HEK293 (cell line): ENCODE data around the gene CRBN.

Source experiments
- CTCF ChIA-PET: fragments of 350-600 bp; formaldehyde crosslinking; extraction: SDS; loops from one replicate; lab custom pipeline; 2021; ENCODE audit warnings: antibody characterized with exemption; lab: Yijun Ruan, JAX
- POLR2A ChIA-PET: fragments of 300-600 bp; formaldehyde crosslinking; extraction: SDS; loops from one replicate; lab custom pipeline; 2020; ENCODE audit warnings: antibody characterized with exemption, inconsistent platforms; lab: Yijun Ruan, JAX
- H3K27ac ChIP-seq: fragments of 200-500 bp; sonication (Bioruptor generic); 2 replicates; pipeline ENCODE4 v1.5.1; 2014; ENCODE audit warnings: low read depth, low read length, control low read depth, inconsistent platforms; ENCODE audit errors: extremely low read depth
- H3K36me3 ChIP-seq, 2 experiments: fragments of 200-500 bp in 1 of 2; sonication (Bioruptor generic) in 1 of 2; 1 replicate in 1 of 2; 2 replicates in 1 of 2; pipeline ENCODE4 v1.5.1; 2014 to 2017; ENCODE audit warnings: inconsistent platforms in 2 of 2, low read length in 2 of 2; ENCODE audit not compliant: control insufficient read depth in 2 of 2, insufficient read depth in 1 of 2
- H3K4me1 ChIP-seq: fragments of 200-500 bp; sonication (Bioruptor generic); 2 replicates; pipeline ENCODE4 v1.5.1; 2014; ENCODE audit warnings: mild to moderate bottlenecking, low read length, inconsistent platforms; ENCODE audit not compliant: control insufficient read depth, insufficient read depth
- H3K4me3 ChIP-seq: 2 replicates; pipeline ENCODE4 v1.5.1; 2011; ENCODE audit warnings: low read depth, mild to moderate bottlenecking, control low read depth, low read length, moderate library complexity
- H3K9me3 ChIP-seq: fragments of 200-500 bp; sonication (Bioruptor generic); 2 replicates; pipeline ENCODE4 v1.5.1; 2014; ENCODE audit warnings: low read depth, low read length, inconsistent platforms; ENCODE audit not compliant: control insufficient read depth, insufficient read depth
- HOXD13 ChIP-seq: sonication (generic); formaldehyde crosslinking; IDR thresholded peaks from 2 replicates; pipeline ENCODE4 v1.8.0; 2022; ENCODE audit warnings: missing genetic modification reagents, borderline replicate concordance
- IKZF3 ChIP-seq: fragments of 450-650 bp; IDR thresholded peaks from 2 replicates; pipeline ENCODE4 v1.5.0; 2018; ENCODE audit warnings: missing biosample characterization, mild to moderate bottlenecking, missing genetic modification characterization, moderate library complexity
- KLF8 ChIP-seq: fragments of 450-650 bp; formaldehyde crosslinking; IDR thresholded peaks from 2 replicates; pipeline ENCODE4 v1.5.1; 2016; ENCODE audit warnings: missing biosample characterization, missing genetic modification characterization
- MEIS1 ChIP-seq: sonication (generic); formaldehyde crosslinking; IDR thresholded peaks from 2 replicates; pipeline ENCODE4 v1.8.1; 2022; ENCODE audit warnings: missing genetic modification reagents, mild to moderate bottlenecking, borderline replicate concordance
- RBAK ChIP-seq: fragments of 450-650 bp; formaldehyde crosslinking; IDR thresholded peaks from 2 replicates; pipeline ENCODE4 v1.5.1; 2016; ENCODE audit warnings: missing biosample characterization, missing genetic modification characterization
- SETDB1 ChIP-seq: IDR thresholded peaks from one replicate; pipeline ENCODE4 v1.6.1; 2017; ENCODE audit warnings: mild to moderate bottlenecking, low read length, moderate library complexity, mixed read lengths; ENCODE audit not compliant: insufficient read length
- ZBTB20 ChIP-seq: fragments of 450-650 bp; formaldehyde crosslinking; IDR thresholded peaks from 2 replicates; pipeline ENCODE4 v1.5.1; 2016; ENCODE audit warnings: missing biosample characterization, missing genetic modification characterization
- ZFP41 ChIP-seq: fragments of 450-650 bp; formaldehyde crosslinking; IDR thresholded peaks from 2 replicates; pipeline ENCODE4 v1.5.1; 2016; ENCODE audit warnings: missing biosample characterization, missing genetic modification characterization, borderline replicate concordance
- ZFP69B ChIP-seq: fragments of 450-650 bp; formaldehyde crosslinking; IDR thresholded peaks from 2 replicates; pipeline ENCODE4 v1.5.1; 2016; ENCODE audit warnings: missing biosample characterization, missing genetic modification characterization
- ZNF202 ChIP-seq: fragments of 450-650 bp; formaldehyde crosslinking; IDR thresholded peaks from 2 replicates; pipeline ENCODE4 v1.5.1; 2016; ENCODE audit warnings: missing biosample characterization, missing genetic modification characterization, borderline replicate concordance
- ZNF239 ChIP-seq: fragments of 450-650 bp; formaldehyde crosslinking; IDR thresholded peaks from 2 replicates; pipeline ENCODE4 v1.5.1; 2016; ENCODE audit warnings: missing biosample characterization, missing genetic modification characterization
- ZNF280C ChIP-seq: fragments of 450-650 bp; formaldehyde crosslinking; IDR thresholded peaks from 2 replicates; pipeline ENCODE4 v1.5.1; 2016; ENCODE audit warnings: missing biosample characterization, missing genetic modification characterization
- ZNF398 ChIP-seq: fragments of 450-650 bp; formaldehyde crosslinking; IDR thresholded peaks from 2 replicates; pipeline ENCODE4 v1.5.1; 2017; ENCODE audit warnings: missing biosample characterization, missing genetic modification characterization
- ZNF514 ChIP-seq: fragments of 450-650 bp; formaldehyde crosslinking; IDR thresholded peaks from 2 replicates; pipeline ENCODE4 v1.5.1; 2016; ENCODE audit warnings: missing biosample characterization, missing genetic modification characterization
- ZNF544 ChIP-seq: fragments of 450-650 bp; formaldehyde crosslinking; IDR thresholded peaks from 2 replicates; pipeline ENCODE4 v1.5.0; 2017; ENCODE audit warnings: missing biosample characterization, missing genetic modification characterization
- ZNF623 ChIP-seq: fragments of 450-650 bp; formaldehyde crosslinking; IDR thresholded peaks from 2 replicates; pipeline ENCODE4 v1.5.1; 2016; ENCODE audit warnings: missing biosample characterization, missing genetic modification characterization
- ZNF624 ChIP-seq: fragments of 450-650 bp; formaldehyde crosslinking; IDR thresholded peaks from 2 replicates; pipeline ENCODE4 v1.5.1; 2017; ENCODE audit warnings: missing biosample characterization, missing genetic modification characterization
- ZNF830 ChIP-seq: fragments of 450-650 bp; IDR thresholded peaks from 2 replicates; pipeline ENCODE4 v1.5.0; 2018; ENCODE audit warnings: missing biosample characterization, missing genetic modification characterization, low read depth, mild to moderate bottlenecking, moderate library complexity
- TF ChIP-seq, protein P1 (sequence below): fragments of 450-650 bp; formaldehyde crosslinking; IDR thresholded peaks from 2 replicates; pipeline ENCODE4 v1.5.1; 2016; ENCODE audit warnings: missing biosample characterization, missing genetic modification characterization
- TF ChIP-seq, protein P2 (sequence below): fragments of 450-650 bp; formaldehyde crosslinking; IDR thresholded peaks from 2 replicates; pipeline ENCODE4 v1.5.0; 2017; ENCODE audit warnings: missing biosample characterization, missing genetic modification characterization, borderline replicate concordance
- TF ChIP-seq, protein P3 (sequence below): fragments of 450-650 bp; formaldehyde crosslinking; IDR thresholded peaks from 2 replicates; pipeline ENCODE4 v1.5.1; 2016; ENCODE audit warnings: missing biosample characterization, missing genetic modification characterization

The CRBN gene

DNA sequence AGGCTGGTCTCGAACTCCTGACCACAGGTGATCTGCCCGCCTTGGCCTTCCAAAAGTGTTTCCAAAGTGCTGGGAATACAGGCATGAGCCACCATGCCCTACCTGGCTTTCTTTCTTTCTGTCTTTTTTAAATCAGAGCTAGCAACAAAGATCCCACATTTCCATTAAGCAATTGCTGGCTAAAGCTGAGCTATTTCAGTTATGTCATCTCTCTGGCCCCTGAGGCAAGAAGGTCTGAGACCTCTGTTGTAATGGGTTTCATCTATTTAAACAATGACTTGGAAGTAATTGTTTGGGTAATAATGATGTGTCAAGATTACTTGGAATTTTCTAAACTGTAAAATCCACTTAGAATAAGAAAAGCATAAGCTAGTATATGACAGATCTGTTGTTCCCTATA is 30.2 kb upstream of the CRBN start:
- ChIA-PET POLR2A (no interaction called here), CTCF (interaction anchor here (5.2 kb wide), 1 partner anchor 10 kb away, joined by 34 read pairs; no protein-coding TSS in a partner anchor)
- H3K27ac ChIP-seq, result no peak overlapping the region
- no peak overlapping the region for H3K4me3 ChIP-seq
- no peaks in the 10 kb centered on the region for H3K9me3 ChIP-seq
- TF ChIP-seq, protein P1, sequence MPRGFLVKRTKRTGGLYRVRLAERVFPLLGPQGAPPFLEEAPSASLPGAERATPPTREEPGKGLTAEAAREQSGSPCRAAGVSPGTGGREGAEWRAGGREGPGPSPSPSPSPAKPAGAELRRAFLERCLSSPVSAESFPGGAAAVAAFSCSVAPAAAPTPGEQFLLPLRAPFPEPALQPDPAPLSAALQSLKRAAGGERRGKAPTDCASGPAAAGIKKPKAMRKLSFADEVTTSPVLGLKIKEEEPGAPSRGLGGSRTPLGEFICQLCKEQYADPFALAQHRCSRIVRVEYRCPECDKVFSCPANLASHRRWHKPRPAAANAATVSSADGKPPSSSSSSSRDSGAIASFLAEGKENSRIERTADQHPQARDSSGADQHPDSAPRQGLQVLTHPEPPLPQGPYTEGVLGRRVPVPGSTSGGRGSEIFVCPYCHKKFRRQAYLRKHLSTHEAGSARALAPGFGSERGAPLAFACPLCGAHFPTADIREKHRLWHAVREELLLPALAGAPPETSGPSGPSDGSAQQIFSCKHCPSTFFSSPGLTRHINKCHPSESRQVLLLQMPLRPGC (tag by site-specific recombination), result no peak
- TF ChIP-seq, protein P2, sequence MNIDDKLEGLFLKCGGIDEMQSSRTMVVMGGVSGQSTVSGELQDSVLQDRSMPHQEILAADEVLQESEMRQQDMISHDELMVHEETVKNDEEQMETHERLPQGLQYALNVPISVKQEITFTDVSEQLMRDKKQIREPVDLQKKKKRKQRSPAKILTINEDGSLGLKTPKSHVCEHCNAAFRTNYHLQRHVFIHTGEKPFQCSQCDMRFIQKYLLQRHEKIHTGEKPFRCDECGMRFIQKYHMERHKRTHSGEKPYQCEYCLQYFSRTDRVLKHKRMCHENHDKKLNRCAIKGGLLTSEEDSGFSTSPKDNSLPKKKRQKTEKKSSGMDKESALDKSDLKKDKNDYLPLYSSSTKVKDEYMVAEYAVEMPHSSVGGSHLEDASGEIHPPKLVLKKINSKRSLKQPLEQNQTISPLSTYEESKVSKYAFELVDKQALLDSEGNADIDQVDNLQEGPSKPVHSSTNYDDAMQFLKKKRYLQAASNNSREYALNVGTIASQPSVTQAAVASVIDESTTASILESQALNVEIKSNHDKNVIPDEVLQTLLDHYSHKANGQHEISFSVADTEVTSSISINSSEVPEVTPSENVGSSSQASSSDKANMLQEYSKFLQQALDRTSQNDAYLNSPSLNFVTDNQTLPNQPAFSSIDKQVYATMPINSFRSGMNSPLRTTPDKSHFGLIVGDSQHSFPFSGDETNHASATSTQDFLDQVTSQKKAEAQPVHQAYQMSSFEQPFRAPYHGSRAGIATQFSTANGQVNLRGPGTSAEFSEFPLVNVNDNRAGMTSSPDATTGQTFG, result no peak
- no peak for TF ChIP-seq ZNF239 (tag by site-specific recombination)
- no peak for TF ChIP-seq ZNF514
- TF ChIP-seq ZNF398 (tag by site-specific recombination), result no peak
- TF ChIP-seq SETDB1, result no peak
- no peak for TF ChIP-seq RBAK
- no peaks in the 10 kb centered on the region for H3K4me1 ChIP-seq
- no peaks in the 10 kb centered on the region for H3K36me3 ChIP-seq

DNA sequence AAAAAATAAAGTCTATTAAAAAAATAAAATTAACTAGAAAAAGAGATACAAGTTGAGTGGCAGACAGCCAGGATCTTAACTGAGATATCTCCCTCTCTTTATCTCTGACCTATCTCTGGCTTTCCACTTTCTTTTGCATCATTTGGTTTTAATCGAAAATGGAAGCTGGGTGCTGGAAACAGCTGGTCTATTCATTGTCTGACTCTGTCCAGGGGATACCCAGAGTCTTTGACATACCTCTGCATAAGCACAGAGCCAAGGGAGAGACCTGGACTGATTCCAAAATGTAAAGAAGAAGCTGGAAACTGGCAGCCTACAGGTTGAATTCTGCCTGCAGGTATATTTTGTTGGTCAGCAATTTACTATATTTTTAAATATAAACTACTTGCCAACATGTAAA is 29.6 kb upstream of the CRBN start:
- H3K36me3 ChIP-seq, result no peaks in the 10 kb centered on the region
- H3K9me3 ChIP-seq, result no peaks in the 10 kb centered on the region
- H3K4me1 ChIP-seq, result no peaks in the 10 kb centered on the region
- H3K27ac ChIP-seq, result no peak overlapping the region
- H3K4me3 ChIP-seq, result no peak overlapping the region
- POLR2A ChIA-PET, result interaction anchor here (0.7 kb wide), 1 partner anchor 105 kb away, joined by 4 read pairs; no protein-coding TSS in a partner anchor
- CTCF ChIA-PET, result interaction anchor here (5.2 kb wide), 1 partner anchor 9 kb away, joined by 34 read pairs; no protein-coding TSS in a partner anchor
- TF ChIP-seq ZNF830 (tag by site-specific recombination) (no peak), HOXD13 (CRISPR knock-in tag) (no peak), SETDB1 (no peak), IKZF3 (tag by site-specific recombination) (no peak), ZBTB20 (no peak), ZNF623 (tag by site-specific recombination) (no peak), KLF8 (tag by site-specific recombination) (no peak)

- no peak overlapping the region for H3K4me3 ChIP-seq
- H3K36me3 ChIP-seq, result no peaks in the 10 kb centered on the region
- no peaks in the 10 kb centered on the region for H3K9me3 ChIP-seq
- no peaks in the 10 kb centered on the region for H3K4me1 ChIP-seq
- POLR2A ChIA-PET, result no interaction called here
- CTCF ChIA-PET, result interaction anchor here (0.6 to 4.2 kb wide), 9 partner anchors 9 to 1211 kb away, joined by 3 to 34 read pairs (median 7); no protein-coding TSS in a partner anchor
- H3K27ac ChIP-seq, result no peak overlapping the region
- no peak for TF ChIP-seq ZNF202 (tag by site-specific recombination)
- TF ChIP-seq ZNF624, result no peak
- TF ChIP-seq, protein P3, sequence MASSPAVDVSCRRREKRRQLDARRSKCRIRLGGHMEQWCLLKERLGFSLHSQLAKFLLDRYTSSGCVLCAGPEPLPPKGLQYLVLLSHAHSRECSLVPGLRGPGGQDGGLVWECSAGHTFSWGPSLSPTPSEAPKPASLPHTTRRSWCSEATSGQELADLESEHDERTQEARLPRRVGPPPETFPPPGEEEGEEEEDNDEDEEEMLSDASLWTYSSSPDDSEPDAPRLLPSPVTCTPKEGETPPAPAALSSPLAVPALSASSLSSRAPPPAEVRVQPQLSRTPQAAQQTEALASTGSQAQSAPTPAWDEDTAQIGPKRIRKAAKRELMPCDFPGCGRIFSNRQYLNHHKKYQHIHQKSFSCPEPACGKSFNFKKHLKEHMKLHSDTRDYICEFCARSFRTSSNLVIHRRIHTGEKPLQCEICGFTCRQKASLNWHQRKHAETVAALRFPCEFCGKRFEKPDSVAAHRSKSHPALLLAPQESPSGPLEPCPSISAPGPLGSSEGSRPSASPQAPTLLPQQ (tag by site-specific recombination), result no peak
- TF ChIP-seq ZNF280C, result no peak
- TF ChIP-seq ZFP41 (tag by site-specific recombination), result no peak
- TF ChIP-seq ZNF623 (tag by site-specific recombination), result no peak
- TF ChIP-seq MEIS1 (CRISPR knock-in tag), result no peak
- TF ChIP-seq ZFP69B (tag by site-specific recombination), result no peak
- no peak for TF ChIP-seq ZNF544 (tag by site-specific recombination)
These were observed 22.1 kb upstream of the CRBN start for GRCh38 chr3:3201611-3202010.
